K562 (cell line): ENCODE results near the gene CRACR2B. TPM values are rescaled to one million over a fixed set of nuclear protein-coding genes. Genes with fewer than 3 reads are reported as not detected.

Source experiments
- C11orf30 ChIP-seq: fragments of 450-650 bp; IDR thresholded peaks from 2 replicates; pipeline ENCODE4 v1.6.1; 2016; ENCODE audit warnings: low read depth, mild to moderate bottlenecking
- KDM5B ChIP-seq: fragments of 200-600 bp; sonication (generic); IDR thresholded peaks from 2 replicates; pipeline ENCODE4 v1.6.1; 2012; ENCODE audit warnings: low read depth, mild to moderate bottlenecking, moderate library complexity, low read length, control low read depth, inconsistent platforms; ENCODE audit not compliant: insufficient replicate concordance
- SIN3A ChIP-seq, 2 experiments: fragments of 150-350 bp in 1 of 2; IDR thresholded peaks; 2 replicates each; pipeline ENCODE4 v1.6.1; 2011 to 2016; ENCODE audit warnings: borderline replicate concordance in 2 of 2, low read depth in 2 of 2, low read length in 2 of 2, mild to moderate bottlenecking in 2 of 2, moderate library complexity in 2 of 2; ENCODE audit not compliant: control insufficient read depth in 1 of 2
- VEZF1 ChIP-seq: fragments of 200-800 bp; sonication (Bioruptor generic); IDR thresholded peaks from 2 replicates; pipeline ENCODE4 v1.6.1; 2017; ENCODE audit warnings: missing genetic modification characterization, missing compliant biosample characterization
- ZNF512 ChIP-seq: IDR thresholded peaks from 2 replicates; pipeline ENCODE4 v1.6.1; 2016; ENCODE audit warnings: missing genetic modification characterization, missing compliant biosample characterization
- polyA plus RNA-seq, 8 experiments: library from polyadenylated mRNA; depleted of rRNA in 4 of 8; stranded (reverse) in 5 of 8; unstranded in 3 of 8; fragments of >200 nt; fragmentation: Nextera tagmentation in 2 of 8; fragmentation: Illumina TruSeq in 1 of 8; extraction: Ambion mirVana in 2 of 8; extraction: Trizol in 1 of 8; gene quantifications; 2 replicates each; pipeline versions ENCODE4 v1.2.1 to v1.2.3, GENCODE V29; 2011 to 2014; ENCODE audit warnings: inconsistent platforms in 1 of 8, missing spikeins in 1 of 8
- total RNA-seq, 7 experiments: library from RNA; depleted of rRNA in 6 of 7; stranded (reverse); fragments of >200 nt in 6 of 7; fragmentation: Illumina TruSeq in 2 of 7; extraction: Trizol in 2 of 7; gene quantifications; 2 replicates each; pipeline versions ENCODE4 v1.2.1 to v1.2.3, GENCODE V29; 2011 to 2021; ENCODE audit warnings: low replicate concordance in 1 of 7
- TF ChIP-seq, protein P1 (sequence below): fragments of 200-600 bp; sonication (generic); IDR thresholded peaks from one replicate; pipeline ENCODE4 v1.6.1; 2012; ENCODE audit warnings: mild to moderate bottlenecking, low read depth, low read length, inconsistent platforms
- TF ChIP-seq, protein P2 (sequence below): sonication (generic); formaldehyde crosslinking; IDR thresholded peaks from 2 replicates; pipeline ENCODE4 v1.9.0; 2022; ENCODE audit warnings: mild to moderate bottlenecking, missing genetic modification reagents

Gene CRACR2B
- total and polyA plus RNA-seq, 9 of the 15 experiments (the other 6 are each of a cell fraction or from before 2014, with no cell fraction given), result 0.10 to 51.0 (median 6.0) TPM

GRCh38 chr11:838441-839279 lies 10.9 kb downstream of the CRACR2B start (continued):
- TF ChIP-seq, protein P1, sequence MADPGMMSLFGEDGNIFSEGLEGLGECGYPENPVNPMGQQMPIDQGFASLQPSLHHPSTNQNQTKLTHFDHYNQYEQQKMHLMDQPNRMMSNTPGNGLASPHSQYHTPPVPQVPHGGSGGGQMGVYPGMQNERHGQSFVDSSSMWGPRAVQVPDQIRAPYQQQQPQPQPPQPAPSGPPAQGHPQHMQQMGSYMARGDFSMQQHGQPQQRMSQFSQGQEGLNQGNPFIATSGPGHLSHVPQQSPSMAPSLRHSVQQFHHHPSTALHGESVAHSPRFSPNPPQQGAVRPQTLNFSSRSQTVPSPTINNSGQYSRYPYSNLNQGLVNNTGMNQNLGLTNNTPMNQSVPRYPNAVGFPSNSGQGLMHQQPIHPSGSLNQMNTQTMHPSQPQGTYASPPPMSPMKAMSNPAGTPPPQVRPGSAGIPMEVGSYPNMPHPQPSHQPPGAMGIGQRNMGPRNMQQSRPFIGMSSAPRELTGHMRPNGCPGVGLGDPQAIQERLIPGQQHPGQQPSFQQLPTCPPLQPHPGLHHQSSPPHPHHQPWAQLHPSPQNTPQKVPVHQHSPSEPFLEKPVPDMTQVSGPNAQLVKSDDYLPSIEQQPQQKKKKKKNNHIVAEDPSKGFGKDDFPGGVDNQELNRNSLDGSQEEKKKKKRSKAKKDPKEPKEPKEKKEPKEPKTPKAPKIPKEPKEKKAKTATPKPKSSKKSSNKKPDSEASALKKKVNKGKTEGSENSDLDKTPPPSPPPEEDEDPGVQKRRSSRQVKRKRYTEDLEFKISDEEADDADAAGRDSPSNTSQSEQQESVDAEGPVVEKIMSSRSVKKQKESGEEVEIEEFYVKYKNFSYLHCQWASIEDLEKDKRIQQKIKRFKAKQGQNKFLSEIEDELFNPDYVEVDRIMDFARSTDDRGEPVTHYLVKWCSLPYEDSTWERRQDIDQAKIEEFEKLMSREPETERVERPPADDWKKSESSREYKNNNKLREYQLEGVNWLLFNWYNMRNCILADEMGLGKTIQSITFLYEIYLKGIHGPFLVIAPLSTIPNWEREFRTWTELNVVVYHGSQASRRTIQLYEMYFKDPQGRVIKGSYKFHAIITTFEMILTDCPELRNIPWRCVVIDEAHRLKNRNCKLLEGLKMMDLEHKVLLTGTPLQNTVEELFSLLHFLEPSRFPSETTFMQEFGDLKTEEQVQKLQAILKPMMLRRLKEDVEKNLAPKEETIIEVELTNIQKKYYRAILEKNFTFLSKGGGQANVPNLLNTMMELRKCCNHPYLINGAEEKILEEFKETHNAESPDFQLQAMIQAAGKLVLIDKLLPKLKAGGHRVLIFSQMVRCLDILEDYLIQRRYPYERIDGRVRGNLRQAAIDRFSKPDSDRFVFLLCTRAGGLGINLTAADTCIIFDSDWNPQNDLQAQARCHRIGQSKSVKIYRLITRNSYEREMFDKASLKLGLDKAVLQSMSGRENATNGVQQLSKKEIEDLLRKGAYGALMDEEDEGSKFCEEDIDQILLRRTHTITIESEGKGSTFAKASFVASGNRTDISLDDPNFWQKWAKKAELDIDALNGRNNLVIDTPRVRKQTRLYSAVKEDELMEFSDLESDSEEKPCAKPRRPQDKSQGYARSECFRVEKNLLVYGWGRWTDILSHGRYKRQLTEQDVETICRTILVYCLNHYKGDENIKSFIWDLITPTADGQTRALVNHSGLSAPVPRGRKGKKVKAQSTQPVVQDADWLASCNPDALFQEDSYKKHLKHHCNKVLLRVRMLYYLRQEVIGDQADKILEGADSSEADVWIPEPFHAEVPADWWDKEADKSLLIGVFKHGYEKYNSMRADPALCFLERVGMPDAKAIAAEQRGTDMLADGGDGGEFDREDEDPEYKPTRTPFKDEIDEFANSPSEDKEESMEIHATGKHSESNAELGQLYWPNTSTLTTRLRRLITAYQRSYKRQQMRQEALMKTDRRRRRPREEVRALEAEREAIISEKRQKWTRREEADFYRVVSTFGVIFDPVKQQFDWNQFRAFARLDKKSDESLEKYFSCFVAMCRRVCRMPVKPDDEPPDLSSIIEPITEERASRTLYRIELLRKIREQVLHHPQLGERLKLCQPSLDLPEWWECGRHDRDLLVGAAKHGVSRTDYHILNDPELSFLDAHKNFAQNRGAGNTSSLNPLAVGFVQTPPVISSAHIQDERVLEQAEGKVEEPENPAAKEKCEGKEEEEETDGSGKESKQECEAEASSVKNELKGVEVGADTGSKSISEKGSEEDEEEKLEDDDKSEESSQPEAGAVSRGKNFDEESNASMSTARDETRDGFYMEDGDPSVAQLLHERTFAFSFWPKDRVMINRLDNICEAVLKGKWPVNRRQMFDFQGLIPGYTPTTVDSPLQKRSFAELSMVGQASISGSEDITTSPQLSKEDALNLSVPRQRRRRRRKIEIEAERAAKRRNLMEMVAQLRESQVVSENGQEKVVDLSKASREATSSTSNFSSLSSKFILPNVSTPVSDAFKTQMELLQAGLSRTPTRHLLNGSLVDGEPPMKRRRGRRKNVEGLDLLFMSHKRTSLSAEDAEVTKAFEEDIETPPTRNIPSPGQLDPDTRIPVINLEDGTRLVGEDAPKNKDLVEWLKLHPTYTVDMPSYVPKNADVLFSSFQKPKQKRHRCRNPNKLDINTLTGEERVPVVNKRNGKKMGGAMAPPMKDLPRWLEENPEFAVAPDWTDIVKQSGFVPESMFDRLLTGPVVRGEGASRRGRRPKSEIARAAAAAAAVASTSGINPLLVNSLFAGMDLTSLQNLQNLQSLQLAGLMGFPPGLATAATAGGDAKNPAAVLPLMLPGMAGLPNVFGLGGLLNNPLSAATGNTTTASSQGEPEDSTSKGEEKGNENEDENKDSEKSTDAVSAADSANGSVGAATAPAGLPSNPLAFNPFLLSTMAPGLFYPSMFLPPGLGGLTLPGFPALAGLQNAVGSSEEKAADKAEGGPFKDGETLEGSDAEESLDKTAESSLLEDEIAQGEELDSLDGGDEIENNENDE, result peak; percentile 39
- peak in 1 of 2 experiments; percentile 76; a peak in 2 of 4 replicates for TF ChIP-seq SIN3A (IDR thresholded peaks at IDR 0.05; ENCODE audit: borderline replicate concordance in 2 of 2, control insufficient read depth in 1 of 2, low read depth in 2 of 2, low read length in 2 of 2)
- TF ChIP-seq VEZF1 (CRISPR knock-in tag), result peak; percentile 56
- TF ChIP-seq, protein P2, sequence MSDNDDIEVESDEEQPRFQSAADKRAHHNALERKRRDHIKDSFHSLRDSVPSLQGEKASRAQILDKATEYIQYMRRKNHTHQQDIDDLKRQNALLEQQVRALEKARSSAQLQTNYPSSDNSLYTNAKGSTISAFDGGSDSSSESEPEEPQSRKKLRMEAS (CRISPR knock-in tag), result peak; percentile 95
- TF ChIP-seq ZNF512 (tag), result no peak
- no peak for TF ChIP-seq C11orf30
- peak; percentile 34 for TF ChIP-seq KDM5B
